Astrocyte of the cerebellum (primary cell): ENCODE data around the gene MRC2.
"Not testable (repeated sequence)": the region's sequence is repeated elsewhere in the genome, so short reads cannot be mapped to it uniquely, and the experiment has no call there.

Source experiments
- DNase-seq: peaks from one replicate; pipeline ENCODE4 v3.0.0-alpha.2; 2011; ENCODE audit warnings: low read depth
- H3K4me3 ChIP-seq: 2 replicates; pipeline ENCODE4 v1.5.1; 2011; ENCODE audit warnings: mild to moderate bottlenecking, low read depth, low read length, moderate library complexity
- in situ Hi-C: cut with HindIII; loops from 2 replicates; pipeline ENCODE4 v1.10.0; 2017; ENCODE audit warnings: low sequenced_read_pairs
- TF ChIP-seq, protein P1 (sequence below): IDR thresholded peaks from 2 replicates; pipeline ENCODE4 v1.5.1; 2012; ENCODE audit warnings: low read length, low read depth, moderate library complexity, mild to moderate bottlenecking; ENCODE audit errors: missing control alignments

MRC2 gene

DNA sequence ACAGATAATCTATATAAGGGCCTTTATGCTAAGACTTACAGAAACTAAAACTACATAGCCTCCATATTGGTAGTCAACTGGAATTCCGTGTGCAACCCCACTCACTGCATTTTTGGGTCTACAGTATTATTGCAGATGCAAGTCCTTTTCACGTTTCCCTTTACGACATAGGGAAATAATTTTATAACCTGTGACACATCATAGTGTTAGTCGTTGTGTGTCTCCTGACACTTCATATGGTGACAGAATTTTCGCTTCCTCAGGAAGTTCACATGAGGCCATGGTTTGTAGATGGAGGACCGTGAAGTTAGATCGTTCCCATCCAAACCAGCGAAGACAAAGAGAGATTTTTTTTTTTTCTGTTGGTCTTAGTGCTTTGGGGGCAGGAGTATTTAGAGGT, 15.7 kb upstream of the MRC2 start:
- H3K4me3 ChIP-seq, result no peak overlapping the region
- in situ Hi-C loops, result no loop called here
- TF ChIP-seq, protein P1, sequence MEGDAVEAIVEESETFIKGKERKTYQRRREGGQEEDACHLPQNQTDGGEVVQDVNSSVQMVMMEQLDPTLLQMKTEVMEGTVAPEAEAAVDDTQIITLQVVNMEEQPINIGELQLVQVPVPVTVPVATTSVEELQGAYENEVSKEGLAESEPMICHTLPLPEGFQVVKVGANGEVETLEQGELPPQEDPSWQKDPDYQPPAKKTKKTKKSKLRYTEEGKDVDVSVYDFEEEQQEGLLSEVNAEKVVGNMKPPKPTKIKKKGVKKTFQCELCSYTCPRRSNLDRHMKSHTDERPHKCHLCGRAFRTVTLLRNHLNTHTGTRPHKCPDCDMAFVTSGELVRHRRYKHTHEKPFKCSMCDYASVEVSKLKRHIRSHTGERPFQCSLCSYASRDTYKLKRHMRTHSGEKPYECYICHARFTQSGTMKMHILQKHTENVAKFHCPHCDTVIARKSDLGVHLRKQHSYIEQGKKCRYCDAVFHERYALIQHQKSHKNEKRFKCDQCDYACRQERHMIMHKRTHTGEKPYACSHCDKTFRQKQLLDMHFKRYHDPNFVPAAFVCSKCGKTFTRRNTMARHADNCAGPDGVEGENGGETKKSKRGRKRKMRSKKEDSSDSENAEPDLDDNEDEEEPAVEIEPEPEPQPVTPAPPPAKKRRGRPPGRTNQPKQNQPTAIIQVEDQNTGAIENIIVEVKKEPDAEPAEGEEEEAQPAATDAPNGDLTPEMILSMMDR, result no peak
- no peak for DNase-seq

DNA sequence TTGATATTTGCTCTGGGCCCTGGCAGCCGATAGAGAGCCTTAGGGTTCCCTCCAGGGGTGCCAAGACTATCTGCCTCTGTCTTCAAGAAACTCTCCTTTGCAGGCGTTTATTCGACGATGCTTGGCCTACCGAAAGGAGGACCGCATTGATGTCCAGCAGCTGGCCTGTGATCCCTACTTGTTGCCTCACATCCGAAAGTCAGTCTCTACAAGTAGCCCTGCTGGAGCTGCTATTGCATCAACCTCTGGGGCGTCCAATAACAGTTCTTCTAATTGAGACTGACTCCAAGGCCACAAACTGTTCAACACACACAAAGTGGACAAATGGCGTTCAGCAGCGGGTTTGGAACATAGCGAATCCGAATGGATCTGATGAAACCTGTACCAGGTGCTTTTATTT, 15.2 kb upstream of the MRC2 start:
- H3K4me3 ChIP-seq, DNase-seq, in situ Hi-C loops: not testable (repeated sequence)

DNA sequence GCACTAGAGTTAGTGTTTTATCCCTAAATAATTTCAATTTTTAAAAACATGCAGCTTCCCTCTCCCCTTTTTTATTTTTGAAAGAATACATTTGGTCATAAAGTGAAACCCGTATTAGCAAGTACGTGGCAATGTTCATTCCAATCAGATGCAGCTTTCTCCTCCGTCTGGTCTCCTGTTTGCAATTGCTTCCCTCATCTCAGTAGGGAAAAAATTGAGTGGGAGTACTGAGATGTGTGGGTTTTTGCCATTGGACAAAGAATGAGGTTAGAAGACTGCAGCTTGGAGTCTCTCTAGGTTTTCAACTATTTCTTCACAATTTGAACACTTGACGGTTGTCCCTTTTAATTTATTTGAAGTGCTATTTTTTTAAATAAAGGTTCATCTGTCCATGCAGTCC, 14.4 kb upstream of the MRC2 start:
- H3K4me3 ChIP-seq, DNase-seq, in situ Hi-C loops: not testable (repeated sequence)

DNA sequence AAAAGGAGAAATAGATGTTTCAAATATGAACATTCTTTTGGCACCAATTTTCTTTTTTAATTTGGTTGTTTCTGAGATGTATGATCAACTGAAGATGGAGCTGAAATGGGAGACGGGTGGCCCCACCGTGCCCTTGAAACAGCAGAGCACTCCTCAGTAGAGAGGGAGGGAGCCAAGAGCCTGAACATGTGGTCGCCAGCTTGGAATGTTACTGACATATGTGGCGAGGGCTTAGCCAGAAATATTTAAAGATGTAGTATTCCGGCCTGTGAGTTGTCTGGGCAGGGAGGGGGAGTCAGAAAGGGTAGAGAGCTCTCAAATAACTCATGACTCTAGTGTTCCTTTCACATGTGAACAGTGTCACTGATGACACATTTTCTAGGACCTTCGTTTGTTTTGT, 13.3 kb upstream of the MRC2 start:
- no peak overlapping the region for H3K4me3 ChIP-seq
- TF ChIP-seq, protein P1, result no peak
- peak; percentile 70 for DNase-seq

DNA sequence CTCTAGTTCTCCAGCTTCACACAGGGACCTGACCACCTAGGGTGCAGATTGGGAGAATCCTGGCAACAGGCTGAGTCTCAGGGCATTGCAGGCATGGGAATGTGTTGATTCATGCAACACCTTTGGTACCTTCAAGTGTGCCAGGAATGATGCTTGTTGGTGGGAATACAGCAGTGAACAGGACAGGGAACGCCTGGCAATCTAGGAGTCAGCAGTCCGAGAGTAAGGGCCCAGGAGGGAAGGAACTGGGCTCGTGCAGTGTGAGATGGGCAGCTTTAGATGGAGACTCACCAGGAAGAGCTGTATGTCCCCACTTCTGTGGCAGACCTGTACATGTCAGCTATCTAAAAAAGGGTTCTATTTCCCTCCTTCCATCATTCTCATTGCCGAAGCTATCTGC, 12.0 kb upstream of the MRC2 start:
- in situ Hi-C loops, result loop anchor here (5.0 kb wide), 1 partner anchor 77 kb away; no protein-coding TSS in a partner anchor
- no peak overlapping the region for H3K4me3 ChIP-seq
- DNase-seq, result no peak
- TF ChIP-seq, protein P1, result no peak

More for the DNA sequence above, 13.3 kb upstream of the MRC2 start:
- in situ Hi-C loops, result no loop called here

DNA sequence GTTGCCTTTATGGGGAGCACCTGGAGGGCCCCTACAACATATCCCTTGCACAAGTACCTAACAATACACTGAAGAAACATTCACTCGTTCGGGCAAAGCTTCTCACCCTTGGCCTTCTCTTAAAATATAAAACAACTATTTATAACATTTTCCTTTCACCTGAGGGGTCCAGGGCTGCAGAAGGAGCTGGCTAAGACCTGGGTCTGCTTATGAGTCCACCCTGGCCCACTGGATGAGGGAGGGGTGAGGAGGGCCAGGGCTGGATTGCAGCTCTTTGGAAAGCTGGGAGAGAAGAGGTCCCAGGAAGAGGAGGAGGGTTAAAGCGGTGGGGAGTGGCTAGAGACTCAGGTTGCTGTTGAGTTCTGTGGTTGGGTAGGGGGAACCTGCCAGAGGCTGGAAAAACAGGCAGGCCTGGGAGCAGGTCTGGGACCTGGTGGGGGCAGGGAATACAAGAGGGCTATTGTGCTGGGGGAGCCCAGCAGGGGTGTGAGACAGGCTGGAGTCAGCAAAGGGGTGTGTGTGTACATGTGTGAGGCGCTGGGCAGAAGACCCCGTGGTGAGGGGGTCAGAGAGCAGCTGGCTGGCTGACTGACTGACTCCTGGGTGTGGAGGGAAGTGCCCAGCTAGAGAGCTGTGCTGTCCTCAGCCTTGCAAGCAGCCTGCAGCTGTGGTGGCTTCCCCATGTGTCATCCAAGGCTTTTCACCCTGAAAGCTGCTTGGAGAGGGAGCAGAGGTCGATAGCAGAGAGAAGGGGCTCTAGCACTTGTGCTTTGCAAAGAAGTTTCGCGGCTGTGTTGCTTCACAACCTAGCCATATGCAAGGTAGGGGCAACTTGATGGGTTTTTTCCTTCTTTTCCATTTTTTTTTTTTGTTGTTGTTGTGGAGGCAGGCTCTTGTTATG, 10.2 kb upstream of the MRC2 start:
- in situ Hi-C loops, result loop anchor here (5.0 kb wide), 1 partner anchor 75 kb away; no protein-coding TSS in a partner anchor
- H3K4me3 ChIP-seq, result no peak overlapping the region
- DNase-seq, result no peak
- TF ChIP-seq, protein P1, result no peak

DNA sequence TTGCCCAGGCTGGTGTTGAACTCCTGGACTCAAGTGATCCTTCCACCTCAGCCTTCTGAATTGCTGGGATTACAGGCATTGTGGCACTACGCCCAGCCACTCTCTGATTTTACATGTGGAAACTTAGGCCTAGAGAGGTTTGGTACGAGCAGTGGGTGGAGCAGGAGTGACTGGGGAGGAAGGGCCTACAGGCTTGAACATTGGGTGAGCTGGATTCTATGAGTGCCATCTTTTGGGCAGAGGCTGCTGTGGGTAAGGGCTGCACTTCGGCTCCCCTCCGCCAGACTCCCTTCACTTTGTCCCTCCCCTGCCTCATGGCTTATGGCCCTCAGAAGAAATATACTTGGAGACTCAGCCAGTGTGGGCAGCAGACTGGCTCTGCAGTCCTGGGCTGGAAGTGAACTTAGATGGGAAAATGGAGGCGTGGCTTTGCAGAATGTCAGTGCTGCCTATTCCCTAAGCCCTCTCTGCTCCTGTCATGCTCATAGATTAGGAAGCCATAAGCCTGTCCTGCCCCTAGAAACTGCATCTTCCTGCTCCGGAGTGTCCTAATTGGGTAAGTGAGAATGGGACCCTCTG, 9.5 kb upstream of the MRC2 start:
- H3K4me3 ChIP-seq, result no peak overlapping the region
- DNase-seq, result no peak
- in situ Hi-C loops, result loop anchor here (5.0 kb wide), 1 partner anchor 74 kb away; no protein-coding TSS in a partner anchor
- TF ChIP-seq, protein P1, result no peak
